Measurements from ENCODE around the gene DNAJC30.
A peak's percentile ranks its signal among the peaks of the same experiment; 100 is the strongest.

Gene DNAJC30

DNA sequence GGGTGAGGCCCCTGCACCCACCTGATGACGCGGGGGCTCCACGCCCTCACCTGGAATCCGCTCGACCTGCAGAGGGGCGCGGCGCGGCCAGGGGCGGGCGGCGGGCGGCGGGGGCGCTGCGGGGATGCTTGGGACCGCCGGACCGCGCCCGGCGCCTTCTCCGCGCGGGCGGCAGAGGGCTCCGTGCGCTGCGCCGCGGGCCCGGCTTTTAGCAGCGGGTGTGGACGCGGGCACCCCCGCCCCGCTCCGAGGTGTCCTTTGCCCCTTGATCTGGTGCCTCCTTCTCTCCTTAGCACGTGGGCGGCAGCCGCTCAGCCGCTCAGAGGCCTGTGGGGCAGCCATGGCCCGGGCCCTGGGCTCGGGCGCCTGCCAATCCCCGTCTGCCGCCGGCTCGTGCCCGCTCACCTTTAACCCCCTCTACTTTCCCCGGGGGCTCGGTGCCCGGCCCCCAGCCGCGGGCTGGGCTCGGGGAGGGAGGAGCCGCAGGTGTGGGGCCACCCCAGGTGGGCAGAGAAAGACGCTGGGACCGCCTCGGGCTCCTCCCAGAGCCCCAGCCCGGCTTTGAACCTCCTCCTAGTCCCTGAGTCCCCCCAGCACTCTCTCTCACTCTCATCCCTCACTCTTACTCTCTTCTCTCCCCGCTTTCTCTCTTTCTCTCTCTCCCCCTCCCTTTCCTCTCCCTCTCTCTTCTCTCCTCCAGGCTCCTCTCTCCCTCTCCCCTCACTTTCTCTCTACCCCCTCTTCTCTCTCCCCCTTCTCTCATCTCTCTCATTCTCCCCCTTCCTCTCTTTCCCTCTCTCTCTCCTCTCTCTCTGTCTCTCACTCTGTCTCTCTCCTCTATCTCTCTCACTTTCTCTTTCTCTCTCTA, 35.3 kb downstream of the DNAJC30 start:
- DNase-seq (ENCODE audit: low spot score), result peak; percentile 72

GRCh38 chr7:73646785-73647724, 36.2 kb downstream of the DNAJC30 start:
- no peak for DNase-seq (ENCODE audit: low spot score)

GRCh38 chr7:73645643-73646174, 37.5 kb downstream of the DNAJC30 start:
- no peak for DNase-seq (ENCODE audit: low spot score)

DNA sequence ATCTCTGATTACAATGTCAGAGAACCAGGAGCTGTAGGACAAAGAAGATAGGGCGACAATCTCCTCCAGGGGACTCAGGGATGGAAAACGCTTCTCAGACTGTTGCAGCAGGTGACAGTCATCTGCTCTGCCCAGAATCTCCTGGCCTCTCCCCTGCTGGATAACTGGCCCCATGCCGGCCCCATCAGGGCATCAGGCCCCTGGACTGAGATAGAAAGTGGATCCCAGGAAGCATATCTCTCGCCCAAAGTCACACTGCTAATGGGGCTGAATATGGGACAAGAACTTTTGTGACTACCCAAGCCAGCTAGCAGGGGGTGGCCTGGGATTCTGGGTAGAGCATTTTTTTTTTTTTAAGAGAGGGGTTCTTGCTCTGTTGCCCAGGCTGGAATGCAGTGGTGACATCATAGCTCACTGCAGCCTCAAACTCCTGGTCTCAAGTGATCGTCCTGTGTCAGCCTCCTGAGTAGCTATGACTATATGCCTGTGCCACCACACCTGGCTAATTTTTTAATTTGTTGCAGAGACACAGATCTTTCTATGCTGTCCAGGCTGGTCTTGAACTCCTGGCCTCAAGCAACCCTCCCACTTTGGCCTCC, 38.5 kb downstream of the DNAJC30 start:
- no peak for DNase-seq (ENCODE audit: low spot score)

GRCh38 chr7:73642834-73643233, 40.4 kb downstream of the DNAJC30 start:
- DNase-seq (ENCODE audit: low spot score), result no peak

DNA sequence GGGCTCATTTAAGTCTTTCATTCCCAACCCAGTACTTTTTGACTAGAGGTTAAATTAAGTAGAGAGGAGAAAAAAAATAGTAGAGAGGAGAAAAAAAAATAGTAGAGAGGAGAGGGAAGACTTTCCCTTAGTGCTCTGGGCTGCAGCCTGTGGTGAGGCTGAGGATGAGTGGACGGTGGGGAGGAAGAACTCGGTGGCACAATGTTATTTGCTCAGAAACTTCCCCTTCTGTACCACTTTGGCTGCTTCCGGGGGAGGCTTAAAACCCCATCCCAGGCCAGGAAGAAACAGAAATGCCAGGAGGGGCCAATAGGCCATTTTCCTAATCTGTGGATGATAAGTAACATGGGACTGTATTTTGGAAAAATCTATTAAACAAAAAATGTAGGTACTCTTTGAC, 44.3 kb downstream of the DNAJC30 start:
- no peak for DNase-seq (ENCODE audit: low spot score)

DNA sequence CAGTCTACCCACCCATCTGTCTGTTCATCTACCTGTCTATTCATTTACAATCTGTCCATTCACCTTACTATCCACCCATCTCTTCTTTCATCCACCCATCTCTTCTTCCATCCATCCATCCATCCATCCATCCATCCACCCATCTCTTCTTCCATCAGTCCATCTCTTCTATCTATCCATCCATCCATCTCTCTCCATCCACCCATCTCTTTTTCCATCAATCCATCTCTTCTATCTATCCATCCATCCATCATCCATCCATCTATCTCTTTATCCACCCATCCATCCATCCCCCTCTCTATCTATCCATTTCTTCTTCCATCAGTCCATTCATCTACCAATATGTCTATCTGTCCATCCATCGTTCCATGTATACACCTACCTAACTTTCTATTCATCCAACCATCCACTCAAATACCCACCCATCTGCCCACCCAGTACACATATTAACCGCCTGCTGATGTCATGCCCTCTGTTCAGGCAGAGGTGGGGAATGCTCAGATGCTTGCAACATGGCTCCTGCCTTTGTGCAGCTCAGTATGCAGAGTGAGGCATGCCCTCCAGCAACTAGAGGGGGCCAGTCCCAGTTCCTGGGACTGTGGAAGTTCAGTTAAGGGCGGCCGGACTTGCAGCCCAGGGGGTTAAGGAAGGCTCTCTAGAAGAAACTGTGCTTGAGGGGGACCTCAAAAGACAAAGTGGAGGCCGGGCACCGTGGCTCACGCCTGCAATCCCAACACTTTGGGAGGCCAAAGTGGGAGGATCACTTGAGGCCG, 47.6 kb downstream of the DNAJC30 start:
- no peak for DNase-seq (ENCODE audit: low spot score)

GRCh38 chr7:73633844-73634243, 49.4 kb downstream of the DNAJC30 start:
- DNase-seq (ENCODE audit: low spot score), result no peak

GRCh38 chr7:73633323-73633722, 49.9 kb downstream of the DNAJC30 start:
- DNase-seq (ENCODE audit: low spot score), result no peak

DNA sequence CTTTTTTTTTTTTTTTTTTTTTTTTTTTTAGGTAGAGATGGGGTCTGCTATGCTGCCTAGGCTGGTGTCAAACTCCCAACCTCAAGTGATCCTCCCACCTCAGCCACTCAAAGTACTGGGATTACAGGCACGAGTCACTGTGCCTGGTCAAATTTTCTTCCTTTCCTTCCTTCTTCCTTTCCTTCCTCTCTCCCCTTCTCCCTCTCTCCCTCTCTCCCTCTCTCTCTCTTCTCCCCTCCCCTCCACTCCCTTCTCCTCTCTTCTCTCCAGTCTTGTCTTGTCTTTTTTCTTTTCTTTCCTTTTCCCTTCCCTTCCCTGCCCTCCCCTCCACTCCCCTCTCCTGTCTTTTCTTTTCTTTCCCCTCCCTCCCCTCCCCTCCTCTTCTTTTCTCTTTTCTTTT, 51.7 kb downstream of the DNAJC30 start:
- DNase-seq (ENCODE audit: low spot score), result no peak
